HG03280 (cell line): ENCODE measurements around the gene WDR53.
"Not testable (repeated sequence)": the region's sequence is repeated elsewhere in the genome, so short reads cannot be mapped to it uniquely, and the experiment has no call there.

Experiments used
- ATAC-seq: cut with Tn5 transposase; IDR thresholded peaks from one replicate; pipeline ENCODE4 v1.9.1; 2021; ENCODE audit warnings: mild to moderate bottlenecking, moderate library complexity; ENCODE audit not compliant: unreplicated experiment

Gene WDR53

DNA sequence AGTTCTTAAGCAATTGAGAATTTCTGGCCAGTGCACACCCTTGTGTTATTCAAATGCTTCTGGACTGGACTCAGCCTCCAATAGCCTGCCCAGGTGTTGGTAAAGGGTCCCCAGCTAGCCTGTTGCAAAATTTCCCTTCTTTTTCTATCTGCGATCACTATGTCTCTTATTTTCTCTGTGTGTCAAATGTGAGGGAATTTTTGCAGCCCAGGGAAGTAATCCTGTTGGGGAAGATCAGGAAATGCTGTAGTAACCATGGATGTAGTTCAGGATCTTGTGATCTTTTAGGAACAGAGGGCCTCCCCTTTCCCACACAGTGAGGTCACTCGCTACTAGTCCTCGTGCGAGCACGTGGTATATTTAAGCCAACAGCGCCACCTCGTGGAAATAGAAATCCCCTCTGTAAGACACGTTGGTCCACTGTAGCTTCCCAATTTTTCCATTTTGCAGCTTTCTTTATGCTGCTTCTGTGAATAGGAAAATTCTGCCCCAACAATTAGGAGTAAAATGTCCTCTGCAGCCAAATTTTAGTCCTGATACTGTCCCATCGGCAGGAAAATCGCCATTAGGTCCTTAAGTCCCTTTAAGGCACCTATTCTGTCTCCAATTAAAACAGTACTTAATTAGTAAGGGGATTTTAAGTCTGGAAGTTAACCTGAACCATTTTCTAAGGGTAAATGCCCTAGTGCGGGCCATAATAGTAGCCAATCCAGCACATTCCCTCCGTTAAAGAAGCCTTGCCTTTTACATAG is 49.2 kb downstream of the WDR53 start:
- ATAC-seq: no peak

DNA sequence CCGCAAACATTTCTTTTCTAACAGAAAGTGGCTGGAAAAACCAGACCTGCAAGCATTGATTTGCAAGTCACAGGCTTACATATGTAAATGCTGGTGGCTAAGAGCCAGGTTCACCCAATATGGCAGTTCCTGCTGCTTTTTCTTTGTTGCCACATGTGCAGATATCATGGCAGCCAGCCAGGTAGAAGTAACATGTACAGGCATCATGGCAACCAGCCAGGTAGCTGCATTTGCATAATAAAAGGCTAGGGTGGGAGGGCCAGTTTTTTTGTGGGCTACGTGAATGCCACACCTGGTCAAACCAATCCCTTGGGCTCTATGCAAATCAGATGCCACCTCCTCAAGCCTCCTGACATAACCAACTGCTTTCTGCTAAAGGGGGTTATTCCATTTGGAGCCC is 50.4 kb downstream of the WDR53 start:
- no peak for ATAC-seq

DNA sequence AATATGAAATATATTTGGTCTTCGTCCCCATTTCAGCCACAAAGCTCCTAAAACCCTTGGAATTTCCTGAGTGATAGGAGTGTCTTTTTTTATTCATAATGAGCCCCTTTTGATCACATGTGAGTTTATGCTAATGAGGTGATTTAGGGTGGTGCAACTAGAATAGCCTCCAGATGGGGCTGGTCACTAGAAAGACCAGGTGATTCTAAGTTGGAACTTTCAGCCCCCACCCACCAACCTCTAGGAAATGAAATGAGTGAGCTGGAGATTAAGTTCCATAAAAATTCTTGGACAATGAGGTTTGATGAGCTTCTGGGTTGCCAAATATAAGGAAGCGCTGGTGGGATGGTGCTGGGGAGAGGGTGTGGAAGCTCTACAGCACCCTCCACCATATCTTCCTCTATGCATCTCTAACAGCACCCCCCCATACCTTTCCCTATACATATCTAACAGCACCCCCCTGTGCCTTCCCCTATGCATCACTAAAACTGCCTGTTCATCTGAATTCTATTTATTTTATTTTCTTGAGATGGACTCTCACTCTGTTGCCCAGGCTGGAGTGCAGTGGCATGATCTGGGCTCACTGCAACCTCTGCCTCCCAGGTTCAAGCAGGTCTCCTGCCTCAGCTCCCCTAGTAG is 51.1 kb downstream of the WDR53 start:
- ATAC-seq: no peak

DNA sequence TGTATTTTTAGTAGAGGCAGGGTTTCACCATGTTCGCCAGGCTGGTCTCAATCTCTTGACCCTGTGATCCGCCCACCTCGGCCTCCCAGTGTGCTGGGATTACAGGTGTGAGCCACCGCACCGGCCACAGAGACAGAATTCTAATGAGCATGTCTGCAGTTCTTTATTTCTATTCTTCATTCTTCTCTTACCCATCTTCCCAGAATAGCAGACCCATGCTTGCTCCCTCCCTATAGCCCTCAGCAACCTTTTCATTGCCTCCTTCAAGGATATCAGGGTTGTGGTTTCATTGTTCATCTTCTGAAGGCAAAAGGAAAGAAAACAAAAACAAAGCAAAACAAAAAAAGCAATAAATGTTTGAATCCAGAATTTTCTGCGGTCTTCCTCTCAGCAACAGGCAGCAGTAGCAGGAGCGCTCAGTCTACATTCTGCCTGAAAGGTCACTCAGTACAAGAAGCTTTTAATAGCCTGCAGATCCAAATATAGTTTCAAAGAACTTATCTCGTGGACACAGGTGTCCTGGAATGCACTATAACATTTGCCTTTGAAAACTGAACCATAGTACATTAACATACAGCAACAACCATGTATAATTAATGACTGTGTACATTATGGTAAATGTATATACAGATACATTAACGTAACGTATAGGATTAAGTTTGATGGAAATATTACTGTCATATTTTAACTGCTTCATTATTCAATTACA is 53.3 kb downstream of the WDR53 start, which contains the start of gene SMCO1:
Gene SMCO1 (minus strand): TSS at position 434 of the 709 bp plus-strand sequence. CDS start 137 bp downstream, at position 297.
- ATAC-seq: no peak

DNA sequence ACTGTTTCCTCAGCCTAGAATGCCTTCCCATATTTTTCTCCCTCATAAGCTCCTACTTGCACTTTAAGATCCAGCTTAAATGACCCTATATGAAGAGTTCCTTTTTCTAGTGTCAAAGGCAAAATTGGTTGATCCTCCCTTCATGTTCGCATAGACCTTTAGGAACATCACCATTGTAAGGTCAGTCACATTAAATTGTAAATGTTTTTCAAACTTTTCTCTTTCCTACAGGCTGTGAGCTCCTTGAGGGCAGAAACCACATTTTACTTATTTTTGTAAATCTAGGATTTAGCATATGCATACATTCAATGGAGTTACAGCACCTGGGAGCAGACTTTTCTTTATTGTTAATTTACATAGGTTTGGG is 54.0 kb downstream of the WDR53 start:
- ATAC-seq: no peak

DNA sequence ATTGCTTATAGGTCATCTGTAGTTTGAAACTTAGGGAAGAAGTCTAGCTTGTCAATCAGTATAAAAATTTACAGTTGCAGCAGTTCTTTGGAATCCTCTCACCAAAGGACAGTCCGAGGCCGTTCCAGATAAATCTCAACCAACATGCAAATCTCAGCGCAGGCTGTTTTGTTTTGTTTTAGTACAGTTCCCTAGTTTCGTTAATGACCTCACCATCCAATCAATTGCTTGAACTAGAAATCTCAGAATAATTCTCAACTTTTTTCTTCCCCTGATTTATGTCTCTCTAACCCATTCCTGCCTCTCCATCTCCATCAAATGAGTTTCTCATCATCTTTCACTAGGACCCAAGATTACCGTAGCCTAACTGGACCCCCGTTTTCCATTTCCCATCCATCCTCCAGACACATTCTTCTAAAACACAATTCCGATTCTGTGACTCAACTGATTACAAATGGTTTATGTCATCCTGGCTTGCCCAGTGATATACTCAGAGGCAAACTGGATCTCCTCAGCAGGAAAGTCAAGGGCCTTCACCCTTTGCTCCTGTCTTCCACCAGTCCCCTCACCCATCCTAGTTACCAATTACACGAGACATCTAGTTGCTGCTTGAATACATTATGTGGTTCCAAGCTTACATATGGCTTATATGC is 54.5 kb downstream of the WDR53 start:
- no peak for ATAC-seq

DNA sequence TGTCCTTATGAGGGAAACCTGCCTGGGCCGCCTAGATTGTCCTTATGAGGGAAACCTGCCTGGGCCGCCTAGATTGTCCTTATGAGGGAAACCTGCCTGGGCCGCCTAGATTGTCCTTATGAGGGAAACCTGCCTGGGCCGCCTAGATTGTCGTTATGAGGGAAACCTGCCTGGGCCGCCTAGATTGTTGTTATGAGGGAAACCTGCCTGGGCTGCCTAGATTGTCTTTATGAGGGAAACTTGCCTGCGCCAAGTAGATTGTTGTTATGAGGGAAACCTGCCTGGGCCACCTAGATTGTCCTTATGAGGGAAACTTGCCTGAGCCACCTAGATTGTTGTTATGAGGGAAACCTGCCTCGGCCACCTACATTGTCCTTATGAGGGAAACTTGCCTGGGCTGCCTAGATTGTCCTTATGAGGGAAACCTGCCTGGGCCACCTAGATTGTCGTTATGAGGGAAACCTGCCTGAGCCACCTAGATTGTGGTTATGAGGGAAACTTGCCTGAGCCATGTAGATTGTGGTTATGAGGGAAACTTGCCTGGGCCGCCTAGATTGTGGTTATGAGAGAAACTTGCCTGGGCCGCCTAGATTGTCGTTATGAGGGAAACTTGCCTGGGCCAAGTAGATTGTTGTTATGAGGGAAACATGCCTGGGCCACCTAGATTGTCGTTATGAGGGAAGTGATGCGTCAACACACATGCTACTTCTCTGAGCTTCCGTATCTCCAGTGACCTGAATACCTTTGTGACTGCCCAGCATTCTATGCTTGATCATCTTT is 56.5 kb downstream of the WDR53 start:
- not testable (repeated sequence) for ATAC-seq

DNA sequence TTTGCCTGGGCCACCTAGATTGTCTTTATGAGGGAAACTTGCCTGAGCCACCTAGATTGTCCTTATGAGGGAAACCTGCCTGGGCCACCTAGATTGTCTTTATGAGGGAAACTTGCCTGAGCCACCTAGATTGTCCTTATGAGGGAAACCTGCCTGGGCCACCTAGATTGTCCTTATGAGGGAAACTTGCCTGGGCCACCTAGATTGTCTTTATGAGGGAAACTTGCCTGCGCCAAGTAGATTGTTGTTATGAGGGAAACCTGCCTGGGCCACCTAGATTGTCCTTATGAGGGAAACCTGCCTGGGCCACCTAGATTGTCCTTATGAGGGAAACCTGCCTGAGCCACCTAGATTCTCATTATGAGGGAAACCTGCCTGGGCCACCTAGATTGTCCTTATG is 57.2 kb downstream of the WDR53 start:
- ATAC-seq: not testable (repeated sequence)

DNA sequence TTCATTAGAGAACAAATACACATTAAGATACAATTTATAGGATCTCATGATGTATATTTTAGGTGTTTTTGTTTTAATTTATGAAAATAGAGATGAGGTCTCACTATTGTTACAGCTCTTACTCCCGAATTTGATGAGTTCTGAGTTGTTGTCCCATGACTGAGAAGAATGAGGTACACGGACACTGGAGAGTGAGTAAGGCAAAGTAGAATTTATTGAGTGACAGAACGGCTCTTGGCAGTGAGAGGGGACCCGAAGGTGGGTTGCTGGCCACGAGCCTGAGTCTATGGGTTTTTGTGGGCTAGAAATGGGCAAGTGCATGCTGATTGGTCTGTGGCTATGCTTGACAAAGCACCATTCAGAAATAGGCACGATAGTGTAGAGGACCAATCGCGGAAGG is 61.7 kb downstream of the WDR53 start:
- ATAC-seq: no peak

DNA sequence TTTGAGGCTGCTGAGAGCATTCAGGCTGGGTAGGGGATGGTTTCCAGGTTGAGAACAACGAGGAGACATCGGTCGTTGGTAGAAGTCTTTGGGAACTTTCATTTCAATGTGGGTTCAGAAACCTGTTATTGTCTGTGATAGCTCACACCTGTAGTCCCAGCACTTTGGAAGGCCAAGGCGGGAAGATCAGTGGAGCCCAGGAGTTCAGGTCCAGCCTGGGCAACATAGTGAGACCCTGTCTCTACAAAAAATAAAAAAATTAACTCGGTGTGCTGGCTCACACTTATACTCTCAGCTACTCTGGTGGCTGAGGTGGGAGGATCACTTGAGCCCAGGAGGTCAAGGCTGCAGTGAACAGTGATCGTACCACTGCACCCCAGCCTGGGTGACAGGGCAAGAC is 63.8 kb downstream of the WDR53 start:
- ATAC-seq: no peak
